ENCODE measurements around the gene JSRP1.

Gene JSRP1

DNA sequence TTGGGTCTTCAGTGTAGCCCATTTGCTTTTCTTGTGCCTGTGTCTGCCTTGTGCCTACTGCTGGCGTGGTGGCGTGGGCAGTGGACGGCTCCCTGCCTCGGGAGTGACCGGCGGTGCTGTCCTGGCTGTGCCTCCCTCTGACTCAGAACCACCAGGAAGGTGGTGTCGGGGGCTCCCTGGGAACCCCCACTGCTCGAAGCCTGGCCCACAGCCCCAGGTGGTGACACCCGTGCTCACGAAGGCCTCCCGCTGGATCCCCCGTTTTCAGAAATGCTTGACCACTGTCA, 12.1 kb downstream of the JSRP1 start:
- DNase-seq (ENCODE audit: low read depth in 1 of 2, low spot score in 1 of 2) = no peak
- in situ Hi-C loops (cut with HindIII; ENCODE audit: low pct_unique_long_range_greater_than_20kb, low sequenced_read_pairs) = no loop called here
- TF ChIP-seq JUND (IDR thresholded peaks at IDR 0.05; ENCODE audit: low read depth) = no peak

DNA sequence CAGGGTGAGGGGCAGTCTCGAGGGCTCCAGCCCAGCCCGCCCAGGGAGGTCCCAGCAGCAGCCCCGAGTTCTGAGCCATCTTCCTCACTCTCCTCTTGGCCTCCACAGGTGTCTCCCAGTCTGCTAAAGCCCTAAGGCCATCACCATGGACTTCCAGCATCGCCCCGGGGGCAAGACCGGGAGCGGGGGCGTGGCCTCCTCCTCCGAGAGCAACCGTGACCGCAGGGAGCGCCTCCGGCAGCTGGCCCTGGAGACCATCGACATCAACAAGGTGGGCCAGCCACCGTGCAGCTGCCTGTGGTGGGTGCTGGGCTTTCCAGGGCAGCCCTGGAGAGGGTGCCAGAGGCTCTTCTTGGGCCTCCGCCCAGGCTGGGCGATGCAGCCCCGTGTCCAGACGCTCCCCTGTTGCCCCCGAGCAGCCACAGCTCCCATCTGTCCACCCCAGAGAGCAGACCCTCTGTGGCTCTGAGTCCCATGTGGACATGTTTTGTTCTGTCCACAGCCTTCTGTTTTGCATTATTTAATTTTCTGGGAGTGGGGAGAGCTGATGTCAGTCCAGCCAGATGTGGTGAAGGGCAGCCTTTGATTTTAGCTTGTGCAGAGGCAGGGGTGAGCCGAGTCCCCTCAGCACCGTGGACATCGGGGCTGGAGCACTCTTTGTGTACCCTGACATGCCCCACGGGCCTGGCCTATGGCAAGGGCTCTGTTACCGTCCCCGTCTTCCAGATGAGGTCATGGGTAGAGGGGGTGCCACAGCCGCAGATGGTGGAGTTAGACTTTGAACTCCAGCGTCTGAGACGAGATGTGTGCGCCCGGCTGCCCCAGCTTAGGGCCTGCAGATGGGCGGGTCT, 12.7 kb downstream of the JSRP1 start:
- DNase-seq (ENCODE audit: low read depth in 1 of 2, low spot score in 1 of 2) = no peak
- in situ Hi-C loops (cut with HindIII; ENCODE audit: low pct_unique_long_range_greater_than_20kb, low sequenced_read_pairs) = no loop called here
- TF ChIP-seq JUND (IDR thresholded peaks at IDR 0.05; ENCODE audit: low read depth) = no peak

DNA sequence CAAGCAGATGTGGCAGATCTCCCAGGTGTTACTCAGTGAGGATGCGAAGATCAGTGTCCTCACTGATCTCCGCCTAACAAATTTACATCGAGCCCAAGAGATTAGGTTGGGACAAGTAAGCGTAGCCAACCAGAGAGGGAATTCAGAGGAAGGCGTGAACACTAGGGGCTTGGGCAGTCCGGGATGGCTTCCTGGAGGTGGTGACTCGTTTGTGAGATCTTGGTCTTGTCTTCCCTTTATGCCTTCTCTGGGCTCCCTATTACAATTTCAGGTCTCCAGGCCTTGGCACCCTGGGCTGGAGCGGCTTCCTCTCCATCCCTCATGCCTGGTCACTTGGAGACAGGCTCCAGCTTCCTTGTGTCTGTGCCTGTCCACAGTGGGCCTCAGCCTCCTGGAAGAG, 13.4 kb downstream of the JSRP1 start:
- TF ChIP-seq JUND (IDR thresholded peaks at IDR 0.05; ENCODE audit: low read depth) = no peak
- in situ Hi-C loops (cut with HindIII; ENCODE audit: low pct_unique_long_range_greater_than_20kb, low sequenced_read_pairs) = no loop called here
- no peak for DNase-seq (ENCODE audit: low read depth in 1 of 2, low spot score in 1 of 2)

DNA sequence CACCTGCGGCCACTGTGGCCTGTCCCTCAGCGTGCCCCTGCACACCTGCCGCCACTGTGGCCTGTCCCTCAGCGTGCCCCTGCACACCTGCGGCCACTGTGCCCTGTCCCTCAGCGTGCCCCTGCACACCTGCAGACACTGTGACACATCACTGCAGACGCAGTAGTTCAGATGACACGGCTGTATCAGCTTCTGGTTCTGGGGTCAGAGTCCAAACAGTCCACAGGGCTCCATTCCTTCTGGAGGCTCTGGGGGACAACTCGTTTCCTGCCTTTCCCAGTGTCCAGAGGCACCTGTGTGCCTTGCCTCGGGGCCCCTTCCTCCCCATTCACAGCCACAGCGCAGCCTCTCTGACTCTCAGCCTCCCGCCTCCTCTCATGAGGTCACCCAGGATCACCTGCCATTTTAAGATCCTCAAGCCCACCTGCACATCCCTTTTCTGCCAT, 14.1 kb downstream of the JSRP1 start:
- in situ Hi-C loops (cut with HindIII; ENCODE audit: low pct_unique_long_range_greater_than_20kb, low sequenced_read_pairs) = no loop called here
- DNase-seq (ENCODE audit: low read depth in 1 of 2, low spot score in 1 of 2) = no peak

DNA sequence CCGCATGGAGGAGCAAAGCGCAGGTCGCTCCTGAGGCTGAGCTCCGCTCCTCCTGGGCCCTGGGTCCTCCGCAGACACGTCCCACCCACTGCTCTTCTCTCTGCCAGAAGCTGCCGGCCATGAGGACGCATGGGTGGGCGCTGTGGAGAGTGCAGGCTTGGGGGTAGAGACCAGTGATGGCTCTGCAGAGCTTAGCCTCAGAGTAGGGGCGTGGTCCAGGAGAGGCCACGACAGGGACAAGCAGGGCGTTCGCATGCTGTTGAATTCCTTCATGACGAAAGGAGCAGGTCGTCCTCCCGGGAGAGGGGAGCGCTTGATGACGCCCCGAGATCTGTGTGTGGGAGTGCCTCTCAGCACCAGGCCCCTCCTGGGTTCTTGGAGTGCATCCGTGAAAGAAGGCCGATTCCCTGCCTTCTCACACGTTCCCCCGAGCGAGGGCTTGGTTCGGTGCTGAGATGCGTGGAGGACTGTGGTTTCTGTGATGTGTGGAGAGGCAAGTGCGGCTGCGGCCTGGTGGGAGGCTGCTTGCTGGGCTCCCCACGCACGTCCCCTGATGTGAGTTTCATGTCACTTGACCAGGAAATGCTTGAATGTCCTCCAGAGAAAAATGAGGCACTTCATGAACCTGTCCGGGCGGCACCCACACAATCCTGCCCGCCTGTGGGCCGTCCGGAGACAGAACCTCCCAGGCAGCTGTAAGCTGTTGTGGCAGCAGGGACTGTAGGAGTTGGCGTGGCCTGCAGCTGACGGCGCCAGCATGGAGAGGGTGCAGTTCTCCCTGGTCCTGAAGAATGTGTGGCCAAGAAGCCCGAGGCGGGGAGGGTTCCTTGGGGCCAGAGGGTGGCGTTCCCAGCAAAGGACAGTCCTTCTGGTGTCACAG, 15.1 kb downstream of the JSRP1 start:
- TF ChIP-seq JUND (IDR thresholded peaks at IDR 0.05; ENCODE audit: low read depth) = no peak

More for the DNA sequence above, 14.1 kb downstream of the JSRP1 start:
- no peak for TF ChIP-seq JUND (IDR thresholded peaks at IDR 0.05; ENCODE audit: low read depth)

DNA sequence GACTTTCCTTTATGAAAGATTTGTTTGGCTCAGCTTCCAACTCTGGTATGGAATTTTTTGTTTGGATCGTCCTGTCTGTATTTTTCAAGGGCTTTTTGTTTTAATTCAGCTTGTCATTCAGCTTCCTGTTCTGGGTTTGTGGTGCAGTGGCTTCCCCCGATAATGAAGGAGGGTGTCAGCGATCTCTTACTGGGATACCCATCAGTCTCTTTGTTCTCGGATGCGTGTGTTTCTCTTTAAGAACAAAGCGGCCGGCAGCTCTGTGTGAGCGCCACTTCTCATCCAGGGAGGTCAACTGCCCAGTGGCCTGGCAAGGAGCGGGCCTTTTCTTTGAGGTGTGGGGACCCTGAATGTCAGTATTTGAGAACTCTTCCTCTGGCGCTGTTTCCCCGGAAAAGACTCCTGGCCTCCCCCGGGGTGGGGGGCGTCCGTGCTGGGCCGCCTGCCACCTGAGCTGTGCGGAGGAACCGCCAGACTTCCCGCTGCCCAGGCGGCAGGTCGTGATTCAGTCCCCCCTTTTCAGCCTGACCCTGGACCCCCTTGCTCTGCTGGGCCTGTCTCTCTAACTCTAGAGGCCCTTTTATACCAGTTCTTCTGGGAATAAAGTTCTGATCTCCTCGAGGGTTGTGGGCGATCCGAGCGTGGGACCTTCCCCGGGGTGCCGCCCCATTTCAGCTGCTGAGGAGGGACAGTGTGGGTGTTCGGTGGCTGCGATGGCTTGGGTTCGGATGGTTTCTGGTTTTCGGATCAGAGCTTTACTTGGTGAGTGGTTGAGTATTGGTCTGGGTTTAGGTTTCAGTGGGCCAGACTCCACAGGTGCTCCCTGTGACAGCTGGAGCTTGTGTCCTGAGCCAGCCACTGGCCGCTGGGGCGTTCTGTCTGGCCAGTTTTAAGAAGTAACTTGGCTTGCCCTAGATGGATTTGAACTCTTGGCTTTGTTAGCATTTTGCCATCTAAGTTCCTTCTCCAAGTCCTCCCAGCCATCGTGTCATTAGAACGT, 16.1 kb downstream of the JSRP1 start:
- in situ Hi-C loops (cut with HindIII; ENCODE audit: low pct_unique_long_range_greater_than_20kb, low sequenced_read_pairs) = no loop called here
- TF ChIP-seq JUND (IDR thresholded peaks at IDR 0.05; ENCODE audit: low read depth) = no peak
- peak in 1 of 2 experiments; percentile 30 for DNase-seq (ENCODE audit: low read depth in 1 of 2, low spot score in 1 of 2)

More for the DNA sequence above, 15.1 kb downstream of the JSRP1 start:
- peak in 1 of 2 experiments; percentile 39 for DNase-seq (ENCODE audit: low read depth in 1 of 2, low spot score in 1 of 2)
- in situ Hi-C loops (cut with HindIII; ENCODE audit: low pct_unique_long_range_greater_than_20kb, low sequenced_read_pairs) = no loop called here

DNA sequence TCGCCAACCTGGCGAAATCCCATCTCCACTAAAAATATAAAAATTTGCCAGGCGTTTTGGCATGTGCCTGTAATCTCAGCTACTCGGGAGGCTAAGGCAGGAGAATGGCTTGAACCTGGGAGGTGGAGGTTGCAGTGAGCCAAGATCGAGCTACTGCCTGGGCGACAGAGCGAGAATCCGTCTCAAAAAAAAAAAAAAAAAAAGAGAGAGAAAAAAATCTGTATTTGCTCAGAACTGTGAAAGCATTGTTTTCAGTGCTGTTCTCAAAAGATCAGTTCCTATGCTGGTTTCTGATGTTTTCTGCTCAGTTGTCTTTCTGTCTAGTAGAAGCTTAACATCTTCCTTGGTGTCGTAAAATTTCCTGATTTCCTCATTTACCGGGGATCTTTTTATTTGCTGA, 17.0 kb downstream of the JSRP1 start:
- TF ChIP-seq JUND (IDR thresholded peaks at IDR 0.05; ENCODE audit: low read depth) = no peak
- DNase-seq (ENCODE audit: low read depth in 1 of 2, low spot score in 1 of 2) = no peak
- in situ Hi-C loops (cut with HindIII; ENCODE audit: low pct_unique_long_range_greater_than_20kb, low sequenced_read_pairs) = no loop called here

DNA sequence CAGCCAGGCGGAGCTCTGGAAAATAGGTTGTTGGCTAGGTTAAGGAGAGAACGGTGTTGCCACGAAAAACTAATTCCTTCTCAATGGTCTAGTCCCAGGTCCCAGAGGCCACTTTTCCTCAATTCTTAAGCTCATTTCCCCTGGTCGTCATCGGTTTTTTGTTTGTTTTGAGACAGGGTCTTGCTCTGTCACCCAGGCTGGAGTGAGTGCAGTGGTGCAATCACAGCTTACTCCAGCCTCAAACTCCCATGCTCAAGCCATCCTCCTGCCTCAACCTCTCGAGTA, 18.4 kb downstream of the JSRP1 start:
- in situ Hi-C loops (cut with HindIII; ENCODE audit: low pct_unique_long_range_greater_than_20kb, low sequenced_read_pairs) = no loop called here
- no peak for TF ChIP-seq JUND (IDR thresholded peaks at IDR 0.05; ENCODE audit: low read depth)
- no peak for DNase-seq (ENCODE audit: low read depth in 1 of 2, low spot score in 1 of 2)

DNA sequence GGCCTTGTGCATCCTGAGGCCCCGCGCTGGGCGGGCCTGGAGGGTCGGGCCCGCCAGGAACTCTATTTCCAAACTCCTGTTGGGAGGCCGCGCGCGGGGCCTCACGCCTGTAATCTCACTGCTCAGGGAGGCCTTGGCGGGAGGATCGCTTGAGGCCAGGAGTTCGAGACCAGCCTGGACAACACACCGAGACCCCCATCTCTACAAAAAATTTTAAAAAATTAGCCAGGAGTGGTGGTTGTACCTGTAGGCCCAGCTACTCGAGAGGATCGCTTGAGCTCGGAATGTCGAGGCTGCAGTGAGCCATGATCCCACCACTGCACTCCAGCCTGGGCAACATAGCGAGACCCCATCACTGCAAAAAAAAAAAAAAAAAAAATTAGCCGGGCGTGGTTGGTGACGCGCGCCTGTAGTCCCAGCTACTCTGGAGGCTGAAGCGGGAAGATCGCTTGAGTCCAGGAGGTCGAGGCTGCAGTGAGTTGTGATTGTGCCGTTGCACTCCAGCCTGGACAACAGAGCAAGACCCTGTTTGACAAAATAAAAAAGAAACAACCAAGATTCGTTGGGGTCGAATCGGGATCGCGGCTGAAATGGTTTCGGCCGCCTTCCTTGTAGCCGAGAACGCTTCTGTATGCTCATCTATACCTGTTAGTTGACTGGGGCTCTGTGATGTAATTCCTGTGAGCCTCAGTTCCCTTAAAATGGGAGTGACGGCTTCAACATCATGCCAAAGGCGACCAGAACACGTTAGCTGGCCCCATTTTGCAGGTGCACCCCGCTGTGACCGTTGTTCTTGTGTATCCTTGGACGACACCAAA, 19.0 kb downstream of the JSRP1 start:
- in situ Hi-C loops (cut with HindIII; ENCODE audit: low pct_unique_long_range_greater_than_20kb, low sequenced_read_pairs) = no loop called here
- no peak for DNase-seq (ENCODE audit: low read depth in 1 of 2, low spot score in 1 of 2)
- no peak for TF ChIP-seq JUND (IDR thresholded peaks at IDR 0.05; ENCODE audit: low read depth)

DNA sequence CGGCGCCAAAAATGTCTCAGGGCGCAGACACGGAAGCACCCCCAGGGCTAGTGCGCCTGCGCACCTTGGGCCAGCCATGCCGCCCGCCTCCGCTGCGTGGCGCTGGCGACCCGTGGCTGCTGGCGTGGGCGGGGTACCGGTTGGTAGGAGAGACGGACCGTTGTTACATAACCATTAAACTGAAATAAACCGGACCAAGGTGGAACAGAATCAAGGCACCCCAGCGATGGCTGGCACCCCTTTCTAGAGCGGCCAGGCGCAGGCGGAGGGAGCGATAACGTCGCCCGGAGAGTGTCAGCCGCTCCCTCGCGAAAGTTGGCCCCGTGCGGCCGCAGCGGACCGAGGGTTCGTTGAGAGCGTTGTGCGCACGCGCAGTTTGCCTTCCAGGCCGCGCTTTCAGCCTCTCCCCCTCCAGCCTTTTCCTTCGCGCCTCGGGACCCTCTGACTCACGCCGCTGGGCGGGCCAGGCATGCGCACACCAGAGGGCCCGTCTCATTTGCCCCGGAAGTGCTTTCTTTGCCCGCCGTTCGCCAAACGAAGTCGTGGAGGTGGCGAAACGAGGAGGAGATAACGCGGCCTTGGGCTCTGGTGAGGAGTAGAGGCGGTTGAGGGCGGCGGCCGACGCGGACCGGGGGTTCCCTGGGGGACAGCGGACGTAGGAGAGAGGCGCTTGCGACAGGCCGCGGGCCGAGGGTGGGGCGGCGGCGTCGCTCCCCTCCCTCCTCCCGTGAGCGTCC, 19.7 kb downstream of the JSRP1 start, which contains the start of the genes PLEKHJ1 and SF3A2:
Gene PLEKHJ1 (minus strand): TSS at position 16 of the 737 bp plus-strand sequence. CDS start 81 bp downstream, outside the sequence.
Gene SF3A2 (plus strand): TSS at position 511 of the 737 bp plus-strand sequence. CDS start 6,595 bp downstream, outside the sequence.
- DNase-seq (ENCODE audit: low read depth in 1 of 2, low spot score in 1 of 2) = peak; percentile 92 to 95
- no peak for TF ChIP-seq JUND (IDR thresholded peaks at IDR 0.05; ENCODE audit: low read depth)
- in situ Hi-C loops (cut with HindIII; ENCODE audit: low pct_unique_long_range_greater_than_20kb, low sequenced_read_pairs) = no loop called here

DNA sequence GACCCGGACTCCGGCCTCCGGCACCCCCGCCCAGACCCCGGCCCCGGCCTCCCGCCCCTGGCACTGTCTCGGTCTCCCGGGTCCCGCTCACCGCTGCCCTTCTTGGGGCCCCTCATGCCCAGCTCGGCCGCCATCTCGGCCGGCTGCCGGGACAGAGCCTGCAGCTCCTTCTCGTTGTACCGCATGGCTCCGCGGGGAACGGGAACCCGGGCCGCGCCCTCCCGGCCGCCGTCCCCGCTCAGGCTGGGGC, 20.2 kb downstream of the JSRP1 start:
- DNase-seq (ENCODE audit: low read depth in 1 of 2, low spot score in 1 of 2) = no peak
- in situ Hi-C loops (cut with HindIII; ENCODE audit: low pct_unique_long_range_greater_than_20kb, low sequenced_read_pairs) = no loop called here
- no peak for TF ChIP-seq JUND (IDR thresholded peaks at IDR 0.05; ENCODE audit: low read depth)
